NCI-H748 treated with DMSO at 0.1 percent for 48 hours (cell line): ENCODE data around the gene UBE2G2.
A peak's percentile ranks its signal among the peaks of the same experiment; 100 is the strongest.

Experiments
- DNase-seq: peaks from one replicate; lab custom pipeline; 2025; lab: John Stamatoyannopoulos, UW

UBE2G2 gene

GRCh38 chr21:44785620-44786335, 15.8 kb downstream of the UBE2G2 start:
- peak; percentile 52 for DNase-seq

GRCh38 chr21:44784810-44785209, 16.8 kb downstream of the UBE2G2 start:
- DNase-seq, result no peak

GRCh38 chr21:44783020-44783696, 18.5 kb downstream of the UBE2G2 start:
- no peak for DNase-seq

- DNase-seq, result no peak
Measured at GRCh38 chr21:44780767-44781459, 20.7 kb downstream of the UBE2G2 start.

GRCh38 chr21:44780137-44780502, 21.5 kb downstream of the UBE2G2 start:
- DNase-seq, result no peak

GRCh38 chr21:44779417-44780136, 22.0 kb downstream of the UBE2G2 start:
- DNase-seq, result no peak

GRCh38 chr21:44778983-44779382, 22.6 kb downstream of the UBE2G2 start:
- DNase-seq, result no peak

- DNase-seq, result no peak
Measured at GRCh38 chr21:44778499-44778911, 23.1 kb downstream of the UBE2G2 start.

GRCh38 chr21:44778094-44778493, 23.5 kb downstream of the UBE2G2 start:
- no peak for DNase-seq

- no peak for DNase-seq
Measured at GRCh38 chr21:44774972-44775371, 26.6 kb downstream of the UBE2G2 start.

- no peak for DNase-seq
Measured at GRCh38 chr21:44773291-44773932, 28.2 kb downstream of the UBE2G2 start.

- no peak for DNase-seq
Measured at GRCh38 chr21:44771896-44772525, 29.6 kb downstream of the UBE2G2 start.

- no peak for DNase-seq
Measured at GRCh38 chr21:44767834-44768831, 33.5 kb downstream of the UBE2G2 start.

GRCh38 chr21:44766818-44767354, 34.7 kb downstream of the UBE2G2 start:
- no peak for DNase-seq

GRCh38 chr21:44766014-44766817, 35.4 kb downstream of the UBE2G2 start:
- no peak for DNase-seq

GRCh38 chr21:44765231-44766013, 36.2 kb downstream of the UBE2G2 start:
- no peak for DNase-seq

- DNase-seq, result no peak
Measured at GRCh38 chr21:44764319-44765230, 37.0 kb downstream of the UBE2G2 start.
